HepG2 (cell line): ENCODE data around the gene HAUS5. TPM values are rescaled to one million over a fixed set of nuclear protein-coding genes. Genes with fewer than 3 reads are reported as not detected.
A peak's percentile ranks its signal among the peaks of the same experiment; 100 is the strongest.

Experiments used
- ARNTL ChIP-seq: sonication (generic); formaldehyde crosslinking; IDR thresholded peaks from 2 replicates; pipeline ENCODE4 v1.4.0; 2020; ENCODE audit warnings: mild to moderate bottlenecking, missing genetic modification reagents
- ELF3 ChIP-seq: IDR thresholded peaks from 2 replicates; pipeline ENCODE4 v1.6.1; 2016; ENCODE audit warnings: missing genetic modification reagents, missing compliant biosample characterization
- FOXK2 ChIP-seq: fragments of 450-650 bp; IDR thresholded peaks from 2 replicates; pipeline ENCODE4 v1.6.1; 2016
- FOXP1 ChIP-seq, 2 experiments: fragments of 450-650 bp in 1 of 2; IDR thresholded peaks; 2 replicates each; pipeline ENCODE4 v1.6.1; 2017 to 2018; ENCODE audit warnings: antibody characterized with exemption in 1 of 2
- HNRNPUL1 ChIP-seq: fragments of 200-400 bp; formaldehyde crosslinking; IDR thresholded peaks from 2 replicates; pipeline ENCODE4 v1.6.1; 2017; ENCODE audit warnings: low read depth, mild to moderate bottlenecking, low read length, moderate library complexity
- JARID2 ChIP-seq: sonication (generic); formaldehyde crosslinking; IDR thresholded peaks from 2 replicates; pipeline ENCODE4 v1.8.1; 2023; ENCODE audit warnings: missing genetic modification reagents, inconsistent platforms; ENCODE audit not compliant: insufficient replicate concordance
- MIER2 ChIP-seq: IDR thresholded peaks from 2 replicates; pipeline ENCODE4 v1.6.1; 2016; ENCODE audit warnings: missing biosample characterization, missing genetic modification reagents
- NKX3-1 ChIP-seq: sonication (generic); formaldehyde crosslinking; IDR thresholded peaks from 2 replicates; pipeline ENCODE4 v1.5.0; 2020; ENCODE audit warnings: missing genetic modification reagents
- RXRA ChIP-seq: sonication (generic); formaldehyde crosslinking; IDR thresholded peaks from 2 replicates; pipeline ENCODE4 v1.5.1; 2020; ENCODE audit warnings: missing genetic modification reagents
- SCMH1 ChIP-seq: sonication (generic); formaldehyde crosslinking; IDR thresholded peaks from 2 replicates; pipeline ENCODE4 v1.9.0; 2021; ENCODE audit warnings: missing genetic modification reagents, mild to moderate bottlenecking, borderline replicate concordance
- TCF7L2 ChIP-seq: IDR thresholded peaks from 2 replicates; pipeline ENCODE4 v1.6.1; 2011; ENCODE audit warnings: mild to moderate bottlenecking, low read depth, low read length, moderate library complexity
- ZBTB8A ChIP-seq: sonication (generic); formaldehyde crosslinking; IDR thresholded peaks from 2 replicates; pipeline ENCODE4 v1.4.0; 2020; ENCODE audit warnings: mild to moderate bottlenecking, low read depth, missing genetic modification reagents, borderline replicate concordance
- ZFP36 ChIP-seq: fragments of 150-350 bp; IDR thresholded peaks from 2 replicates; pipeline ENCODE4 v1.6.1; 2018; ENCODE audit warnings: borderline replicate concordance, low read length, low read depth; ENCODE audit not compliant: partially characterized antibody
- ZFP62 ChIP-seq: sonication (generic); formaldehyde crosslinking; IDR thresholded peaks from 2 replicates; pipeline ENCODE4 v1.4.0; 2020; ENCODE audit warnings: missing genetic modification reagents
- ZNF136 ChIP-seq: sonication (generic); formaldehyde crosslinking; IDR thresholded peaks from 2 replicates; pipeline ENCODE4 v1.8.1; 2022; ENCODE audit warnings: low read depth, mild to moderate bottlenecking, moderate library complexity, missing genetic modification reagents
- ZNF235 ChIP-seq: sonication (generic); formaldehyde crosslinking; IDR thresholded peaks from 2 replicates; pipeline ENCODE4 v1.8.1; 2023; ENCODE audit warnings: mild to moderate bottlenecking, missing genetic modification reagents, borderline replicate concordance
- ZNF296 ChIP-seq: sonication (generic); formaldehyde crosslinking; conservative IDR thresholded peaks from 2 replicates; pipeline ENCODE4 v1.5.0; 2020; ENCODE audit warnings: mild to moderate bottlenecking, missing genetic modification reagents
- ZNF598 ChIP-seq: sonication (generic); formaldehyde crosslinking; IDR thresholded peaks from 2 replicates; pipeline ENCODE4 v1.5.1; 2020; ENCODE audit warnings: mild to moderate bottlenecking, missing genetic modification reagents, borderline replicate concordance
- ZNF776 ChIP-seq: sonication (generic); formaldehyde crosslinking; IDR thresholded peaks from 2 replicates; pipeline ENCODE4 v1.4.0; 2020; ENCODE audit warnings: mild to moderate bottlenecking, missing genetic modification reagents
- polyA plus RNA-seq, 8 experiments: library from polyadenylated mRNA; depleted of rRNA in 3 of 8; stranded (reverse) in 7 of 8; unstranded in 1 of 8; fragments of >200 nt; fragmentation: Illumina TruSeq in 4 of 8; extraction: Trizol in 4 of 8; gene quantifications; 2 replicates each; pipeline versions ENCODE4 v1.2.1 to v1.2.3, GENCODE V29; 2011 to 2016; ENCODE audit warnings: low read depth in 4 of 8, missing spikeins in 1 of 8, mixed read lengths in 1 of 8; ENCODE audit not compliant: insufficient read depth in 1 of 8
- total RNA-seq, 5 experiments: library from RNA; depleted of rRNA; stranded (reverse); fragments of >200 nt; fragmentation: Illumina TruSeq; extraction: Trizol; gene quantifications; 2 replicates each; pipeline ENCODE4 v1.2.3, GENCODE V29; 2016; ENCODE audit warnings: low read depth in 1 of 5
- TF ChIP-seq, protein P1 (sequence below): sonication (generic); formaldehyde crosslinking; IDR thresholded peaks from 2 replicates; pipeline ENCODE4 v1.5.0; 2020; ENCODE audit warnings: missing genetic modification reagents
- TF ChIP-seq, protein P2 (sequence below): sonication (generic); formaldehyde crosslinking; IDR thresholded peaks from 2 replicates; pipeline ENCODE4 v1.5.1; 2020; ENCODE audit warnings: mild to moderate bottlenecking, missing genetic modification reagents, moderate library complexity
- TF ChIP-seq, protein P3 (sequence below): sonication (generic); formaldehyde crosslinking; IDR thresholded peaks from 2 replicates; pipeline ENCODE4 v1.8.1; 2023; ENCODE audit warnings: mild to moderate bottlenecking, missing genetic modification reagents, borderline replicate concordance
- TF ChIP-seq, protein P4 (sequence below): sonication (generic); formaldehyde crosslinking; IDR thresholded peaks from 2 replicates; pipeline ENCODE4 v1.5.0; 2020; ENCODE audit warnings: missing genetic modification reagents, mild to moderate bottlenecking, borderline replicate concordance

The HAUS5 gene
- total and polyA plus RNA-seq, 2 of the 13 experiments (the other 11 are each of a cell fraction or from before 2014, with no cell fraction given), result 10.3 to 17.7 TPM

DNA sequence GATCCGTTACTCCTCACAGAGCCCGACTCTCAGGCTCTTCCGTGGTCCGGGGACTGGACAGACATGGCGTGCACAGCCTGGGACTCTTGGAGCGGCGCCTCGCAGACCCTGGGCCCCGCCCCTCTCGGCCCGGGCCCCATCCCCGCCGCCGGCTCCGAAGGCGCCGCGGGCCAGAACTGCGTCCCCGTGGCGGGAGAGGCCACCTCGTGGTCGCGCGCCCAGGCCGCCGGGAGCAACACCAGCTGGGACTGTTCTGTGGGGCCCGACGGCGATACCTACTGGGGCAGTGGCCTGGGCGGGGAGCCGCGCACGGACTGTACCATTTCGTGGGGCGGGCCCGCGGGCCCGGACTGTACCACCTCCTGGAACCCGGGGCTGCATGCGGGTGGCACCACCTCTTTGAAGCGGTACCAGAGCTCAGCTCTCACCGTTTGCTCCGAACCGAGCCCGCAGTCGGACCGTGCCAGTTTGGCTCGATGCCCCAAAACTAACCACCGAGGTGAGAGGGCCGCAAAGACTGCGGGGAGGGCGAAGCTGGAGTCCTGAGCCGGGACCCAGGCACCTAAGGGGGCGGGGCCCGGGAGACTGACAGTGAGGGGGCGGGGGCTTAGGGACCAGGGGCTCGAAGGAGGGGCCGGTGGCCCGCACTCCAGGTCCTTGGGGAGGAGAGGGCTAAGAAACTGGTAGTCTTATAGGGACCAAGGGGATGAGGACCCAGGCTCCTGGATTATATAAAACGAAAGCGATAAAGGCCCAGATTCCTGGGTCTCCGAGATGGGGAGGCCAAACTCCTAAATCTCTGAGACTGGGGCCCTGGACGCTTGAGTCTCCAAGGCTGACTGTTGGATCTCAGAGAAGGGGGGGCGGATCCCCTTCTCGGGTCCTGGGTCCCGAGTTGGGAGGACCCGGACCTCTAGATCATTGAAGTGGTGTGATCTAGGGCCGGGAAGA is 31.0 kb downstream of the HAUS5 start (continued):
- TF ChIP-seq MIER2 (CRISPR knock-in tag) (no peak), RXRA (CRISPR knock-in tag) (peak; percentile 15; the same call in 1 of the 2 replicates), ZNF598 (CRISPR knock-in tag) (0 out of 2 replicates have a peak, but pooled peaks have one; percentile 25), ELF3 (CRISPR knock-in tag) (peak; percentile 67), ZBTB8A (CRISPR knock-in tag) (no peak), ZNF136 (CRISPR knock-in tag) (no peak), ZFP62 (CRISPR knock-in tag) (no peak), ZNF296 (no peak), SCMH1 (CRISPR knock-in tag) (no peak), ZNF776 (peak; percentile 58; the same call in 1 of the 2 replicates), FOXK2 (peak; percentile 95), FOXP1 (IDR thresholded peaks at IDR 0.05) (no peak), FOXP1 (CRISPR knock-in tag; IDR thresholded peaks at IDR 0.05) (no peak), ZFP36 (no peak), JARID2 (CRISPR knock-in tag) (no peak), ZNF235 (CRISPR knock-in tag) (no peak; the same call in 1 of the 2 replicates), HNRNPUL1 (no peak), ARNTL (CRISPR knock-in tag) (peak; percentile 40; the same call in 1 of the 2 replicates), NKX3-1 (CRISPR knock-in tag) (peak; percentile 86; the same call in 1 of the 2 replicates), TCF7L2 (no peak)
- TF ChIP-seq, protein P1, sequence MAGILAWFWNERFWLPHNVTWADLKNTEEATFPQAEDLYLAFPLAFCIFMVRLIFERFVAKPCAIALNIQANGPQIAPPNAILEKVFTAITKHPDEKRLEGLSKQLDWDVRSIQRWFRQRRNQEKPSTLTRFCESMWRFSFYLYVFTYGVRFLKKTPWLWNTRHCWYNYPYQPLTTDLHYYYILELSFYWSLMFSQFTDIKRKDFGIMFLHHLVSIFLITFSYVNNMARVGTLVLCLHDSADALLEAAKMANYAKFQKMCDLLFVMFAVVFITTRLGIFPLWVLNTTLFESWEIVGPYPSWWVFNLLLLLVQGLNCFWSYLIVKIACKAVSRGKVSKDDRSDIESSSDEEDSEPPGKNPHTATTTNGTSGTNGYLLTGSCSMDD (CRISPR knock-in tag), result no peak
- TF ChIP-seq, protein P2, sequence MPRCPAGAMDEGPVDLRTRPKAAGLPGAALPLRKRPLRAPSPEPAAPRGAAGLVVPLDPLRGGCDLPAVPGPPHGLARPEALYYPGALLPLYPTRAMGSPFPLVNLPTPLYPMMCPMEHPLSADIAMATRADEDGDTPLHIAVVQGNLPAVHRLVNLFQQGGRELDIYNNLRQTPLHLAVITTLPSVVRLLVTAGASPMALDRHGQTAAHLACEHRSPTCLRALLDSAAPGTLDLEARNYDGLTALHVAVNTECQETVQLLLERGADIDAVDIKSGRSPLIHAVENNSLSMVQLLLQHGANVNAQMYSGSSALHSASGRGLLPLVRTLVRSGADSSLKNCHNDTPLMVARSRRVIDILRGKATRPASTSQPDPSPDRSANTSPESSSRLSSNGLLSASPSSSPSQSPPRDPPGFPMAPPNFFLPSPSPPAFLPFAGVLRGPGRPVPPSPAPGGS (CRISPR knock-in tag), result 0 out of 2 replicates have a peak, but pooled peaks have one; percentile 62
- TF ChIP-seq, protein P3, sequence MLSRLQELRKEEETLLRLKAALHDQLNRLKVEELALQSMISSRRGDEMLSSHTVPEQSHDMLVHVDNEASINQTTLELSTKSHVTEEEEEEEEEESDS (CRISPR knock-in tag), result peak; percentile 24; the same call in 1 of the 2 replicates
- TF ChIP-seq, protein P4, sequence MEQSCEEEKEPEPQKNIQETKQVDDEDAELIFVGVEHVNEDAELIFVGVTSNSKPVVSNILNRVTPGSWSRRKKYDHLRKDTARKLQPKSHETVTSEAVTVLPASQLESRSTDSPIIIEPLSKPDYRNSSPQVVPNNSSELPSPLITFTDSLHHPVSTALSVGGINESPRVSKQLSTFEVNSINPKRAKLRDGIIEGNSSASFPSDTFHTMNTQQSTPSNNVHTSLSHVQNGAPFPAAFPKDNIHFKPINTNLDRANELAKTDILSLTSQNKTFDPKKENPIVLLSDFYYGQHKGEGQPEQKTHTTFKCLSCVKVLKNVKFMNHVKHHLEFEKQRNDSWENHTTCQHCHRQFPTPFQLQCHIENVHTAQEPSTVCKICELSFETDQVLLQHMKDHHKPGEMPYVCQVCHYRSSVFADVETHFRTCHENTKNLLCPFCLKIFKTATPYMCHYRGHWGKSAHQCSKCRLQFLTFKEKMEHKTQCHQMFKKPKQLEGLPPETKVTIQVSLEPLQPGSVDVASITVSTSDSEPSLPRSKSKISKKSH, result no peak
